ENCODE measurements around the gene SLC1A2.

GRCh38 chr11:35346472-35347156, 72.7 kb downstream of the SLC1A2 start:
- TF ChIP-seq, protein P1, sequence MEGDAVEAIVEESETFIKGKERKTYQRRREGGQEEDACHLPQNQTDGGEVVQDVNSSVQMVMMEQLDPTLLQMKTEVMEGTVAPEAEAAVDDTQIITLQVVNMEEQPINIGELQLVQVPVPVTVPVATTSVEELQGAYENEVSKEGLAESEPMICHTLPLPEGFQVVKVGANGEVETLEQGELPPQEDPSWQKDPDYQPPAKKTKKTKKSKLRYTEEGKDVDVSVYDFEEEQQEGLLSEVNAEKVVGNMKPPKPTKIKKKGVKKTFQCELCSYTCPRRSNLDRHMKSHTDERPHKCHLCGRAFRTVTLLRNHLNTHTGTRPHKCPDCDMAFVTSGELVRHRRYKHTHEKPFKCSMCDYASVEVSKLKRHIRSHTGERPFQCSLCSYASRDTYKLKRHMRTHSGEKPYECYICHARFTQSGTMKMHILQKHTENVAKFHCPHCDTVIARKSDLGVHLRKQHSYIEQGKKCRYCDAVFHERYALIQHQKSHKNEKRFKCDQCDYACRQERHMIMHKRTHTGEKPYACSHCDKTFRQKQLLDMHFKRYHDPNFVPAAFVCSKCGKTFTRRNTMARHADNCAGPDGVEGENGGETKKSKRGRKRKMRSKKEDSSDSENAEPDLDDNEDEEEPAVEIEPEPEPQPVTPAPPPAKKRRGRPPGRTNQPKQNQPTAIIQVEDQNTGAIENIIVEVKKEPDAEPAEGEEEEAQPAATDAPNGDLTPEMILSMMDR (IDR thresholded peaks at IDR 0.05; ENCODE audit: extremely low read depth in 1 of 2, insufficient read depth in 1 of 2, low read depth in 1 of 2, low read length in 2 of 2): no peak
- TF ChIP-seq POLR2A (IDR thresholded peaks at IDR 0.05; ENCODE audit: low read depth, low read length): no peak

All from endothelial cell of umbilical vein (primary cell).